Progenitor cell of endocrine pancreas (in vitro differentiated cells): Measurements from ENCODE around the gene MMP14. TPM values are rescaled to one million over a fixed set of nuclear protein-coding genes. Genes with fewer than 3 reads are reported as not detected.
A peak's percentile ranks its signal among the peaks of the same experiment; 100 is the strongest.

Experiments
- DNase-seq: peaks from one replicate; pipeline ENCODE4 v3.0.0; 2021; ENCODE audit warnings: low spot score; ENCODE audit not compliant: unreplicated experiment
- H3K27ac Mint-ChIP-seq: 2 replicates; pipeline ENCODE4 v1.8.0; 2021; ENCODE audit warnings: mild to moderate bottlenecking, moderate library complexity, mixed read lengths
- H3K27me3 Mint-ChIP-seq: 2 replicates; pipeline ENCODE4 v1.8.0; 2021; ENCODE audit warnings: mixed read lengths
- H3K36me3 Mint-ChIP-seq: 2 replicates; pipeline ENCODE4 v1.8.0; 2022; ENCODE audit warnings: mixed read lengths; ENCODE audit not compliant: insufficient read depth
- H3K4me1 Mint-ChIP-seq: 2 replicates; pipeline ENCODE4 v1.8.0; 2021; ENCODE audit warnings: low read depth, mixed read lengths
- H3K4me3 Mint-ChIP-seq: 2 replicates; pipeline ENCODE4 v1.8.0; 2021; ENCODE audit warnings: low read depth, mild to moderate bottlenecking, moderate library complexity, mixed read lengths
- H3K9me3 Mint-ChIP-seq: 2 replicates; pipeline ENCODE4 v1.8.0; 2021; ENCODE audit warnings: low read depth, mixed read lengths
- CTCF ChIP-seq: fragments of 200-600 bp; sonication (generic); IDR thresholded peaks from one replicate; pipeline ENCODE4 v1.5.0; 2021; ENCODE audit warnings: antibody characterized with exemption, mild to moderate bottlenecking; ENCODE audit not compliant: unreplicated experiment
- total RNA-seq: library from RNA; stranded (reverse); gene quantifications from 2 replicates; pipeline ENCODE4 v1.2.1, GENCODE V29; 2021

MMP14 gene
- total RNA-seq, 1 donor from 2014 or later, result 209 TPM

GRCh38 chr14:22808388-22809209, 27.8 kb upstream of the MMP14 start:
- peaks cover 12% of the 10 kb centered on the region for H3K4me1 Mint-ChIP-seq
- TF ChIP-seq CTCF, result no peak
- peaks cover 1% of the 10 kb centered on the region for H3K36me3 Mint-ChIP-seq
- no peak for DNase-seq
- H3K9me3 Mint-ChIP-seq, result no peaks in the 10 kb centered on the region
- H3K4me3 Mint-ChIP-seq, result no peak overlapping the region
- no peaks in the 10 kb centered on the region for H3K27me3 Mint-ChIP-seq
- H3K27ac Mint-ChIP-seq, result peak overlapping the region; percentile 56

- DNase-seq, result no peak
- Mint-ChIP-seq H3K9me3 (no peaks in the 10 kb centered on the region), H3K4me1 (peaks cover 25% of the 10 kb centered on the region), H3K4me3 (no peak overlapping the region), H3K27me3 (no peaks in the 10 kb centered on the region), H3K36me3 (peaks cover 1% of the 10 kb centered on the region), H3K27ac (no peak overlapping the region)
- TF ChIP-seq CTCF, result no peak
These were observed 24.7 kb upstream of the MMP14 start for GRCh38 chr14:22811722-22812121.

GRCh38 chr14:22812744-22813143, 23.6 kb upstream of the MMP14 start:
- H3K9me3 Mint-ChIP-seq, result no peaks in the 10 kb centered on the region
- H3K4me3 Mint-ChIP-seq, result no peak overlapping the region
- no peaks in the 10 kb centered on the region for H3K27me3 Mint-ChIP-seq
- H3K4me1 Mint-ChIP-seq, result peaks cover 19% of the 10 kb centered on the region
- H3K27ac Mint-ChIP-seq, result peak overlapping the region; percentile 64
- H3K36me3 Mint-ChIP-seq, result no peaks in the 10 kb centered on the region
- TF ChIP-seq CTCF, result no peak
- DNase-seq, result no peak

- H3K27me3 Mint-ChIP-seq, result no peaks in the 10 kb centered on the region
- H3K4me1 Mint-ChIP-seq, result peaks cover 20% of the 10 kb centered on the region
- no peak for TF ChIP-seq CTCF
- H3K4me3 Mint-ChIP-seq, result no peak overlapping the region
- DNase-seq, result no peak
- peak overlapping the region; percentile 64 for H3K27ac Mint-ChIP-seq
- H3K36me3 Mint-ChIP-seq, result no peaks in the 10 kb centered on the region
- H3K9me3 Mint-ChIP-seq, result no peaks in the 10 kb centered on the region
These were observed 23.2 kb upstream of the MMP14 start for GRCh38 chr14:22813145-22813544.

- no peak for DNase-seq
- Mint-ChIP-seq H3K27ac (no peak overlapping the region), H3K4me1 (peaks cover 24% of the 10 kb centered on the region), H3K9me3 (no peaks in the 10 kb centered on the region), H3K4me3 (no peak overlapping the region), H3K27me3 (no peaks in the 10 kb centered on the region), H3K36me3 (no peaks in the 10 kb centered on the region)
- TF ChIP-seq CTCF, result no peak
These were observed 22.0 kb upstream of the MMP14 start for GRCh38 chr14:22814373-22814772.
